Putamen (tissue), 1 donor: ENCODE measurements around the gene UNC5A.
A peak's percentile ranks its signal among the peaks of the same experiment; 100 is the strongest.
"Not testable (repeated sequence)": the region's sequence is repeated elsewhere in the genome, so short reads cannot be mapped to it uniquely, and the experiment has no call there.

Experiments used
- DNase-seq: peaks from one replicate; pipeline ENCODE4 v3.0.0-alpha.2; 2016; ENCODE audit warnings: low spot score

UNC5A gene

GRCh38 chr5:176863765-176864098, 53.4 kb downstream of the UNC5A start:
- DNase-seq = no peak

- no peak for DNase-seq
Measured at GRCh38 chr5:176864755-176865154, 54.4 kb downstream of the UNC5A start.

GRCh38 chr5:176865964-176866363, 55.6 kb downstream of the UNC5A start:
- no peak for DNase-seq

- DNase-seq = no peak
Measured at GRCh38 chr5:176866707-176867310, 56.5 kb downstream of the UNC5A start.

GRCh38 chr5:176868126-176868525, 57.8 kb downstream of the UNC5A start:
- DNase-seq = no peak

- no peak for DNase-seq
Measured at GRCh38 chr5:176868731-176869130, 58.4 kb downstream of the UNC5A start.

GRCh38 chr5:176869501-176870109, 59.2 kb downstream of the UNC5A start:
- DNase-seq = no peak

- peak; percentile 18 for DNase-seq
Measured at GRCh38 chr5:176870110-176870591, 59.8 kb downstream of the UNC5A start.

GRCh38 chr5:176870644-176871043, 60.3 kb downstream of the UNC5A start:
- not testable (repeated sequence) for DNase-seq

- DNase-seq = not testable (repeated sequence)
Measured at GRCh38 chr5:176872586-176872985, 62.2 kb downstream of the UNC5A start.

GRCh38 chr5:176873011-176873410, 62.7 kb downstream of the UNC5A start:
- DNase-seq = not testable (repeated sequence)

GRCh38 chr5:176873541-176874172, 63.3 kb downstream of the UNC5A start:
- peak; percentile 40 for DNase-seq

- no peak for DNase-seq
Measured at GRCh38 chr5:176874198-176874780, 63.9 kb downstream of the UNC5A start.

- no peak for DNase-seq
Measured at GRCh38 chr5:176875014-176875550, 64.7 kb downstream of the UNC5A start.

- no peak for DNase-seq
Measured at GRCh38 chr5:176875783-176876505, 65.6 kb downstream of the UNC5A start.

GRCh38 chr5:176876506-176877431, 66.4 kb downstream of the UNC5A start:
- DNase-seq = no peak

- DNase-seq = no peak
Measured at GRCh38 chr5:176877793-176878331, 67.5 kb downstream of the UNC5A start.

GRCh38 chr5:176878463-176878862, 68.1 kb downstream of the UNC5A start:
- DNase-seq = no peak

GRCh38 chr5:176878906-176879662, 68.7 kb downstream of the UNC5A start:
- no peak for DNase-seq
